ENCODE measurements around the gene TSPAN6.

The TSPAN6 gene

DNA sequence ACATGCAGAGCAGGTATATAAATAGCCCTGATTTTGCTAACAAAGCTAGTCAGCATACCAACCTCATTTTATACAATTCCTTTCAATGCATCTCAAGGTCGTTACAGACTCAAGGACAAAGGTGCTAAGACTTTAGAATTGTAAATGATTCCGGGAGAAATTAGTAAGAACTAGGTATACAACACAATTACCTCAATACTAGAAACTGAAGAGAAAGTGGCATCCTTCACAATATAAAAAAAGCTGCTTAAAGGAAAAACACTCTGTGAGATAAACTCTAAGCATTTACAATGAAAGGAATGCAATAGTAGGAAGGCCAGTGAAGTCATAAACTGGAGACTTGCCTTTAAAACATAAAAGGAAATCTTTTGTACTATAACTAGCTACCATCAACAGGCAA lies 40.0 kb downstream of the TSPAN6 start:
- Histone ChIP-seq H3K9me3 (no peaks in the 10 kb centered on the region), H3K4me3 (ENCODE audit: low read depth in 1 of 2, low read length in 1 of 2) (no peak overlapping the region), H3K27ac (no peak overlapping the region), H3K4me1 (ENCODE audit: control insufficient read depth in 1 of 2, insufficient read depth in 1 of 2, low read depth in 1 of 2, low read length in 1 of 2) (no peaks in the 10 kb centered on the region), H3K27me3 (no peaks in the 10 kb centered on the region), H3K36me3 (no peaks in the 10 kb centered on the region)
- no peak for TF ChIP-seq CTCF (IDR thresholded peaks at IDR 0.05)

DNA sequence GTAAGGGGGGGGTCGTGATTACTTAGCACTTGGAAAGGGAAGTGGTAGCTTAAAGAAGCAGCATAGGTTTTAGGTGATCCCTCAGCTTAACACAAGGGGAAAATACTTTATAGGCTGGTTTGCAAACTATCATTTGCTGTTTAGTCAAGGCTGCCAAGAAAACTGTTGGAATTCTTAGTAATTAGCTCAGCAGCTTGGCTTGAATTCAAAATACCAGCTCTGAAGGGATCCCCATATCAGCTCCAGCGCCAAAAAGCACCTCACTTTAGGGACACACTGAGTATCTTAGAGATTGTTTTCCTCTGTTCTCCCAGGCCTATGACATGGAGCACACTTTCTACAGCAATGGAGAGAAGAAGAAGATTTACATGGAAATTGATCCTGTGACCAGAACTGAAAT lies 43.0 kb downstream of the TSPAN6 start:
- no peak overlapping the region for H3K27ac ChIP-seq
- no peaks in the 10 kb centered on the region for H3K4me1 ChIP-seq (ENCODE audit: control insufficient read depth in 1 of 2, insufficient read depth in 1 of 2, low read depth in 1 of 2, low read length in 1 of 2)
- no peaks in the 10 kb centered on the region for H3K36me3 ChIP-seq
- no peak for TF ChIP-seq CTCF (IDR thresholded peaks at IDR 0.05)
- no peaks in the 10 kb centered on the region for H3K9me3 ChIP-seq
- H3K27me3 ChIP-seq, result no peaks in the 10 kb centered on the region
- no peak overlapping the region for H3K4me3 ChIP-seq (ENCODE audit: low read depth in 1 of 2, low read length in 1 of 2)

GRCh38 chrX:100593126-100593525 lies 43.5 kb downstream of the TSPAN6 start:
- Histone ChIP-seq H3K4me3 (ENCODE audit: low read depth in 1 of 2, low read length in 1 of 2) (no peak overlapping the region), H3K36me3 (no peaks in the 10 kb centered on the region), H3K9me3 (no peaks in the 10 kb centered on the region)

GRCh38 chrX:100591256-100592051 lies 45.2 kb downstream of the TSPAN6 start:
- Histone ChIP-seq H3K4me3 (ENCODE audit: low read depth in 1 of 2, low read length in 1 of 2) (no peak overlapping the region), H3K9me3 (no peaks in the 10 kb centered on the region), H3K36me3 (no peaks in the 10 kb centered on the region), H3K4me1 (ENCODE audit: control insufficient read depth in 1 of 2, insufficient read depth in 1 of 2, low read depth in 1 of 2, low read length in 1 of 2) (no peaks in the 10 kb centered on the region), H3K27me3 (no peaks in the 10 kb centered on the region), H3K27ac (no peak overlapping the region)
- no peak for TF ChIP-seq CTCF (IDR thresholded peaks at IDR 0.05)

More at GRCh38 chrX:100593126-100593525, 43.5 kb downstream of the TSPAN6 start:
- Histone ChIP-seq H3K27ac (no peak overlapping the region), H3K27me3 (no peaks in the 10 kb centered on the region), H3K4me1 (ENCODE audit: control insufficient read depth in 1 of 2, insufficient read depth in 1 of 2, low read depth in 1 of 2, low read length in 1 of 2) (no peaks in the 10 kb centered on the region)
- TF ChIP-seq CTCF (IDR thresholded peaks at IDR 0.05), result no peak

DNA sequence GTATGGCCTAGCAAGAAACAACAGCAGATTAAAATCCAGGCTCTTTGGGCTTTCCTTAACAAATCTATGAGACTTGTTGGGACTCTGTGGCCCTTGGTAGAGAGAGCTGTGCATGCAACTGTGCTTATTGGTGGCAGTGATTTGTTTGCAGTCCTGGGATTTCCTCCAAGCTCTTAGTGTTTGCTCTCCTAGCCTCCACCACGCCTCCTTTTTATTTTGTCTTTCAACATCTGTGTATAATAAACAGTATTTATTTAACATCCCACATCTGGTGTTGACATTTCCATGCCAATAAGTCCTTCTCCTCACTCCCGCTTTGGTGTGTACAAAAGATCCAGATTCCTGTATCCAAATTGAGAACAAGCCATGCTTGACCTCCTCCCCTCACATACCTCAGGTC lies 48.7 kb downstream of the TSPAN6 start:
- H3K27ac ChIP-seq, result no peak overlapping the region
- no peak for TF ChIP-seq CTCF (IDR thresholded peaks at IDR 0.05)
- no peaks in the 10 kb centered on the region for H3K36me3 ChIP-seq
- no peak overlapping the region for H3K4me3 ChIP-seq (ENCODE audit: low read depth in 1 of 2, low read length in 1 of 2)
- H3K4me1 ChIP-seq (ENCODE audit: control insufficient read depth in 1 of 2, insufficient read depth in 1 of 2, low read depth in 1 of 2, low read length in 1 of 2), result no peaks in the 10 kb centered on the region
- H3K27me3 ChIP-seq, result no peaks in the 10 kb centered on the region
- no peaks in the 10 kb centered on the region for H3K9me3 ChIP-seq
